ENCODE results near the gene LAMA3.

LAMA3 gene

DNA sequence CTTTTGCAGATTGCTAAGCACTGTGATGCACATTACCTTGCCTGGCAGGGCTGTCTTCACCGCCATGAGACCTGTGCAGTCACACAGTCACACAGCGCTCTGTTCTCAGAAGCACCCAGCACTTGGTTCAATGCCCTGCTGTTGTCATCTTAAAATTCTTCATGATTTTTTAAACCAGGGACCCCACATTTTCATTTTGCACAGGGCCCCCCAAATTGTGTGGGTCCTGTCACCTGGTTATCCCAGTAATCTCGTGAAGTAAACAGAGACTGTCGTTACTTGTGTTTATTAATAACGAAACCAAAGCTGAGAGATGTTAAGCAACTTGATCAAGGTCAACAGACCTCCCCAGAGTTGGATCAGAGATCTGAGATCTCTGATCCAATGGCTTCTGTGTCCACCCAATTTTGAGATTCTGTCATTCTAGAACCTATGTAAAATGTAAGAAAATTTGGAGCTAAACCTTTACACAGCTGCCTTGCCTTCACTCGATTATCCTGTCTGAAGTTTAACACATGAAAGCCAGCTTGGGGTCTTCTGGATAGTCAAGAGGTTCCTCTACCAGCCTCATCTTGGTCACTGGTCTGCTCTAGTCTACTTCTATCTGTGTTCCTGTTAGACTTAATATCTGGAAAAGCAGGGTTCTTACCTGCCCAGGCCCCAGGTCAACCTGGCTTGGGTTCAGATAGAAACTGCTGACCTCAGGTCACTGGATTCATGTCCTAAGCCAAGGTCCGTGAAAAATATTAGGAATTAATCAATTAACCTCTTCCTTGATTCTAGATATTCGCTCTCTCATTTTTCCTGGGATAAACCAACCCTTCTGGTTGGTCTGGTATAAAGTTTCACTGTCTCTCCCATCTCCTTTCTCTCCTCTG is 311.6 kb downstream of the LAMA3 start:
- no peak for DNase-seq (ENCODE audit: low spot score)

- no peak for DNase-seq (ENCODE audit: low spot score)
Observed at GRCh38 chr18:24002479-24002878, 313.2 kb downstream of the LAMA3 start.

DNA sequence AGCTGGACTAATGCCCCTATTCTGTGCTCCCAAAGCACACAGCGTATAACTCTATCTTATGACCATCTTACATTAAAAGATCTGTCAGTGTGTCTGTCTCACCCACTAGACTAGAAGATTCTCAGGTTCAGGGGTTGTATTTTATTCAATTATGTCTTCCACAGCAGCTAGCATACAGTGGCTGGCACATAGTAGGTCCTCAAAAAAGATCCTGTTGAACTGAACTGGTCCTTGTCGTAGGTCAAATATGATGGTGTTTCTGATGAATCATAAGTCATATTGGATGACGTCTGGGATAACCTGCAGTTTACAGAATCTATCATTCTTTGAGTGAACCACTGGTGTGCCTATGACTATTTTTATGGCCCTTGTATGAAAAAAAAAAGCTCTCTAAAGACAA is 314.0 kb downstream of the LAMA3 start:
- DNase-seq (ENCODE audit: low spot score) = no peak

DNA sequence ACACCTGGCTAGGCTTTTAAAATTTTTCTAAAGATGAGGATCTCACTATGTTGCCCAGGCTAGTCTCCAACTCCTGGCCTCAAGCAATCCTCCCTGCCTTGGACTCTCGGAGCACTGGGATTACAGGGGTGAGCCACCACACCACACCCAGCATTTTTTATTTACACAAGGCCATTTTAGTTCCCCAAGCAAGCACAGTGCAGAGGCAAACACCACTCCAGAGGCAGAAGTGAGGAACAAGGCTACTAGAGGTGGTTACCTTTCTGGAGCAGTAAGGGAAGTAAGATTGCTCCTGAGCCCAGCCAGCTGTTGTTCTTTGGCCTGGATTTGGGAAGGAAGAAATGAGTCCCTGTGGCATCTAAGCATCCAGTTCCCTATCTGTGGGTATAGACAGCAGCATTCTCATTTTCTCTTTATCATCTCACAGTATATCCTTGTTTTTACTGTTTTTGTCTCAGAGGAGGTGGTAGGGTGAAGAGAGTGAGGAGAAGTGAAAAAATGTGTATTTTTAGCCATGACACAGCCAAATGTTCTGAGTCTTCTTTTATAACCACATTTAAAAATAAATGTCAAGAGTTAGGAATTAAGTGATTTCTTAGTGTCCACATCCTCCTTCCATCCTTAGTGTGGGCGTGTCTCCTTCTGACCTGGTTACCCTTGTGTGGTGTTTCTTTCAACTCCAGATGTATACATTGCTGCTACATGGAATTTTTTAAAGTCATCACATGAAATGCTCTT is 314.8 kb downstream of the LAMA3 start:
- DNase-seq (ENCODE audit: low spot score) = no peak
